Measurements from ENCODE around the gene PCDHB12. TPM values are rescaled to one million over a fixed set of nuclear protein-coding genes. Genes with fewer than 3 reads are reported as not detected.
"Not testable (repeated sequence)": the region's sequence is repeated elsewhere in the genome, so short reads cannot be mapped to it uniquely, and the experiment has no call there.

PCDHB12 gene
- 0.19 TPM for polyA plus RNA-seq (2013, experiment 1 of 2; ENCODE audit: insufficient read length)
- polyA plus RNA-seq (2013, experiment 2 of 2; ENCODE audit: insufficient read length) = 0.39 TPM

DNA sequence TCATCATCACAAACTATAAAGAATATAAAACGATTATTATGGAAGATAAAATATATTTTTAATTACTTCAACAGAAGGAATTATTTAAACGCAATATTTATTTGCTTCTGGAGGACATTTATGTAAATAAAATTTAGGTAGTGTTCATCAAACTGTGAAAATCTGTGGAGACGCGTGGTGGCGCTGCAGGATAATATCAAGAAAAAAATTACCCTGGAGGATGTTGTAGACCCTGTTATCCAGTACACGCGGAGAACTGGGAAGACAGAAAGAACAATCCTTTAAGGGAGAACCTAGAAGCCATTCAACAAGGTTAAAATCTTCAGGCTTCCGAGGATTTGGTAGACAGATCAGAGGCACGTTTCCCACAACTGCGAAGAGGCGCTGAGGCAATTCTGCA is at the start of gene PCDHB12:
PCDHB12 (plus strand) TSS at position 242 of the 400 bp plus-strand sequence. CDS start 189 bp downstream, outside the sequence.
- DNase-seq = no peak

GRCh38 chr5:141172381-141173204 is 35.9 kb upstream of the PCDHB12 start, which contains the start of gene PCDHB7:
Gene PCDHB7 (plus strand): TSS chr5:141172644. CDS start chr5:141172836, 192 bp downstream.
- DNase-seq = peak; percentile 24

DNA sequence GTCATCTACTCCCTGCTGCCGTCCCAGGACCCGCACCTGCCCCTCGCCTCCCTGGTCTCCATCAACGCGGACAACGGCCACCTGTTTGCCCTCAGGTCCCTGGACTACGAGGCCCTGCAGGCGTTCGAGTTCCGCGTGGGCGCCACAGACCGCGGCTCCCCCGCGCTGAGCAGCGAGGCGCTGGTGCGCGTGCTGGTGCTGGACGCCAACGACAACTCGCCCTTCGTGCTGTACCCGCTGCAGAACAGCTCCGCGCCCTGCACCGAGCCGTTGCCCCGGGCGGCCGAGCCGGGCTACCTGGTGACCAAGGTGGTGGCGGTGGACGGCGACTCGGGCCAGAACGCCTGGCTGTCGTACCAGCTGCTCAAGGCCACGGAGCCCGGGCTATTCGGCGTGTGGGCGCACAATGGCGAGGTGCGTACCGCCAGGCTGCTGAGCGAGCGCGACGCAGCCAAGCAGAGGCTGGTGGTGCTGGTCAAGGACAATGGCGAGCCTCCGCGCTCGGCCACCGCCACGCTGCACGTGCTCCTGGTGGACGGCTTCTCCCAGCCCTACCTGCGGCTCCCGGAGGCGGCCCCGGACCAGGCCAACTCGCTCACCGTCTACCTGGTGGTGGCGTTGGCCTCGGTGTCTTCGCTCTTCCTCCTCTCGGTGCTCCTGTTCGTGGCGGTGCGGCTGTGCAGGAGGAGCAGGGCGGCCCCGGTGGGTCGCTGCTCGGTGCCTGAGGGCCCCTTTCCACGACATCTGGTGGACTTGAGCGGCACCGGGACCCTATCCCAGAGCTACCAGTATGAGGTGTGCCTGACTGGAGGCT is 34.0 kb upstream of the PCDHB12 start:
- DNase-seq = not testable (repeated sequence)

- no peak for DNase-seq
Measured at GRCh38 chr5:141175933-141176332, 32.6 kb upstream of the PCDHB12 start.

- DNase-seq = not testable (repeated sequence)
Measured at GRCh38 chr5:141177577-141178191, 30.8 kb upstream of the PCDHB12 start, which contains the start of gene PCDHB8. Gene PCDHB8 (plus strand): TSS chr5:141177790. CDS start chr5:141178035, 245 bp downstream.

DNA sequence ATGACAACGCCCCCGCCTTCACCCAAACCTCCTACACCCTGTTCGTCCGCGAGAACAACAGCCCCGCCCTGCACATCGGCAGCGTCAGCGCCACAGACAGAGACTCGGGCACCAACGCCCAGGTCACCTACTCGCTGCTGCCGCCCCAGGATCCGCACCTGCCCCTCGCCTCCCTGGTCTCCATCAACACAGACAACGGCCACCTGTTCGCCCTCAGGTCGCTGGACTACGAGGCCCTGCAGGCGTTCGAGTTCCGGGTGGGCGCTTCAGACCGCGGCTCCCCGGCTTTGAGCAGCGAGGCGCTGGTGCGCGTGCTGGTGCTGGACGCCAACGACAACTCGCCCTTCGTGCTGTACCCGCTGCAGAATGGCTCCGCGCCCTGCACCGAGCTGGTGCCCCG is 29.1 kb upstream of the PCDHB12 start:
- DNase-seq = not testable (repeated sequence)

DNA sequence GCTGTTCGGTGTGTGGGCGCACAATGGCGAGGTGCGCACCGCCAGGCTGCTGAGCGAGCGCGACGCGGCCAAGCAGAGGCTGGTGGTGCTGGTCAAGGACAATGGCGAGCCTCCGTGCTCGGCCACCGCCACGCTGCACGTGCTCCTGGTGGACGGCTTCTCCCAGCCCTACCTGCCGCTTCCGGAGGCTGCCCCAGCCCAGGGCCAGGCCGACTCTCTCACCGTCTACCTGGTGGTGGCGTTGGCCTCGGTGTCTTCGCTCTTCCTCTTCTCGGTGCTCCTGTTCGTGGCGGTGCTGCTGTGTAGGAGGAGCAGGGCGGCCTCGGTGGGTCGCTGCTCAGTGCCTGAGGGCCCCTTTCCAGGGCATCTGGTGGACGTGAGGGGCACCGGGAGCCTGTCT is 28.6 kb upstream of the PCDHB12 start:
- DNase-seq = not testable (repeated sequence)

GRCh38 chr5:141180313-141180712 is 28.2 kb upstream of the PCDHB12 start:
- DNase-seq = no peak

GRCh38 chr5:141182248-141182647 is 26.3 kb upstream of the PCDHB12 start, which contains the start of gene PCDHB16:
Gene PCDHB16 (plus strand): TSS chr5:141182387. CDS start chr5:141182560, 173 bp downstream.
- peak; percentile 22 for DNase-seq

- not testable (repeated sequence) for DNase-seq
Measured at GRCh38 chr5:141184117-141184855, 24.2 kb upstream of the PCDHB12 start.

DNA sequence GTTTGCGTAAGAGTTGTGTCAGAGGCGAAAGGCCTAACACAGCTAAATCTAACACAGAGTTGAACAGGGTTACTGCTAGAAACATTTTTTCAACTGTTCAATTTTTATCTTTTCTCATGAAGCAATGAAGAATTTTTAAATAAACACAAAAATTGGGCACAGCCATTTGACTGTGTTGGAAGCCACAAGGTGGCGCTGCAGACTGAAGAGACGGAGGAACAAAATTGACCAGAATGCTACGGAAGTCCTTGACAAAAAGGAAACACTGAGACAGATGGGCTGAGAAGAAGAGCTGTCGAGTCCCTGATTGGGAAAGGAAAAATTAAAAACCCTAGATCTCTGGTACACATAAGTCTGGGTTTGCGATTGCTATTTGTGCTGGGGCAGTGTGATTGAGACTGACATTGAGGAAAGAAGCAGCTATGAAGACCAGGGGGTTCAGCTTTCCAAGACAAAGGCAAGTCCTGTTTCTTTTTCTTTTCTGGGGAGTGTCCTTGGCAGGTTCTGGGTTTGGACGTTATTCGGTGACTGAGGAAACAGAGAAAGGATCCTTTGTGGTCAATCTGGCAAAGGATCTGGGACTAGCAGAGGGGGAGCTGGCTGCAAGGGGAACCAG is 21.5 kb upstream of the PCDHB12 start, which contains the start of gene PCDHB9:
PCDHB9 (plus strand) TSS at position 265 of the 616 bp plus-strand sequence; CDS start at position 423, 158 bp downstream.
- peak; percentile 20 for DNase-seq

DNA sequence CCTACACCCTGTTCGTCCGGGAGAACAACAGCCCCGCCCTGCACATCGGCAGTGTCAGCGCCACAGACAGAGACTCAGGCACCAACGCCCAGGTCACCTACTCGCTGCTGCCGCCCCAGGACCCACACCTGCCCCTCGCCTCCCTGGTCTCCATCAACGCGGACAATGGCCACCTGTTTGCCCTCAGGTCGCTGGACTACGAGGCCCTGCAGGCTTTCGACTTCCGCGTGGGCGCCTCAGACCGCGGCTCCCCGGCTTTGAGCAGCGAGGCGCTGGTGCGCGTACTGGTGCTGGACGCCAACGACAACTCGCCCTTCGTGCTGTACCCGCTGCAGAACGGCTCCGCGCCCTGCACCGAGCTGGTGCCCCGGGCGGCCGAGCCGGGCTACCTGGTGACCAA is 19.8 kb upstream of the PCDHB12 start:
- not testable (repeated sequence) for DNase-seq

DNA sequence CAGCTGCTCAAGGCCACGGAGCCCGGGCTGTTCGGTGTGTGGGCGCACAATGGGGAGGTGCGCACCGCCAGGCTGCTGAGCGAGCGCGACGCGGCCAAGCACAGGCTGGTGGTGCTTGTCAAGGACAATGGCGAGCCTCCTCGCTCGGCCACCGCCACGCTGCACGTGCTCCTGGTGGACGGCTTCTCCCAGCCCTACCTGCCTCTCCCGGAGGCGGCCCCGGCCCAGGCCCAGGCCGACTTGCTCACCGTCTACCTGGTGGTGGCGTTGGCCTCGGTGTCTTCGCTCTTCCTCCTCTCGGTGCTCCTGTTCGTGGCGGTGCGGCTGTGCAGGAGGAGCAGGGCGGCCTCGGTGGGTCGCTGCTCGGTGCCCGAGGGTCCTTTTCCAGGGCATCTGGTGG is 19.4 kb upstream of the PCDHB12 start:
- DNase-seq = not testable (repeated sequence)

DNA sequence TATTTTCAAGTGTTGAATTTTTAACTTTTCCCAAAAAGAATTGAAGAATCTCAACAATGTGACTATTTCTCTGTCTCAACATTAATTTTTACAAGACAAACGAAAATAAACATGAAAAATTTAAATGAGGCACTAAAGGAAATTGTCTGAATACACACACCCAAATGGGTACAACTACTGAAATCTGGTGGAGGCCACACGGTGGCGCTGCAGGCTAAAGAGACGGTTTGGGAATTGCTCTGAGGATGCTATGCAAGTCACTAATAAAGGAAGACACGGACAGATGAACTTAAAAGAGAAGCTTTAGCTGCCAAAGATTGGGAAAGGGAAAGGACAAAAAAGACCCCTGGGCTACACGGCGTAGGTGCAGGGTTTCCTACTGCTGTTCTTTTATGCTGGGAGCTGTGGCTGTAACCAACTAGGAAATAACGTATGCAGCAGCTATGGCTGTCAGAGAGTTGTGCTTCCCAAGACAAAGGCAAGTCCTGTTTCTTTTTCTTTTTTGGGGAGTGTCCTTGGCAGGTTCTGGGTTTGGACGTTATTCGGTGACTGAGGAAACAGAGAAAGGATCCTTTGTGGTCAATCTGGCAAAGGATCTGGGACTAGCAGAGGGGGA is 16.3 kb upstream of the PCDHB12 start, which contains the start of gene PCDHB10:
PCDHB10 (plus strand) TSS at position 244 of the 616 bp plus-strand sequence; CDS start at position 444, 200 bp downstream.
- DNase-seq = no peak

GRCh38 chr5:141194332-141194731 is 14.2 kb upstream of the PCDHB12 start:
- DNase-seq = not testable (repeated sequence)

GRCh38 chr5:141196363-141196762 is 12.2 kb upstream of the PCDHB12 start:
- DNase-seq = no peak

DNA sequence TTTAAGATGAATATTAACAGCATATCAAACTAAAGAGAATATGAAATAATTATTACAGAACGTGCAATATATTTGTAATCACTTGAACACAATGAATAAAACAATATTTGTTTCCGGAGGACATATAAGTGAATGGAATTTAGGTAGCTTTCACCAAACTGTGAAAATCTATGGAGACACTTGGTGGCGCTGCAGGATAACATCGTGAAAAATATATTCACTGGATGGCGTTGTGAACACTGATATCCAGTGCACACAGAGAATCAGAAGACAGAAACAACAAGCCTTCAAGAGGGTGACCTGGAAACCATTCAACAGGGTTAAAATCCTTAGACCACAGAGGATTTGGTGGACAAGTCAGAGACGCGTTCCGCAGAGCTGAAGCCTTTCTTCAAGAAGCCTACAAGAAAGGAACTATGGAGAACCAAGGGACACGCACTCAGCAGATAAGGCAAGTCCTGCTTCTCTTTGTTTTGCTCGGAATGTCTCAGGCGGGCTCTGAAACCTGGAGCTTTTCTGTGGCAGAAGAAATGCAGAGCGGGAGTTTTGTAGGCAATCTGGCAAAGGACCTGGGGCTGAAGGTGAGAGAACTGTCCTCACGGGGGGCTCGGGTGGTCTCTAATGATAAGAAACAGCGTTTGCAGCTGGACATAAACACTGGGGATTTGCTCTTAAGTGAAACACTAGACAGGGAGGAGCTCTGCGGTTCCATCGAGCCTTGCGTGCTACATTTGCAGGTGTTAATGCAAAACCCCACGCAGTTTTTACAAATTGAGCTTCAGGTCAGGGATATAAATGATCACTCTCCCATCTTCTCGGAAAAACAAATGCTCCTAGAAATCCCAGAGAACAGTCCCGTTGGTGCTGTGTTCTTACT is 8.9 kb upstream of the PCDHB12 start, which contains the start of gene PCDHB11:
PCDHB11 (plus strand) TSS at position 269 of the 877 bp plus-strand sequence; CDS start at position 417, 148 bp downstream.
- DNase-seq = no peak

GRCh38 chr5:141201126-141201525 is 7.4 kb upstream of the PCDHB12 start:
- not testable (repeated sequence) for DNase-seq

DNA sequence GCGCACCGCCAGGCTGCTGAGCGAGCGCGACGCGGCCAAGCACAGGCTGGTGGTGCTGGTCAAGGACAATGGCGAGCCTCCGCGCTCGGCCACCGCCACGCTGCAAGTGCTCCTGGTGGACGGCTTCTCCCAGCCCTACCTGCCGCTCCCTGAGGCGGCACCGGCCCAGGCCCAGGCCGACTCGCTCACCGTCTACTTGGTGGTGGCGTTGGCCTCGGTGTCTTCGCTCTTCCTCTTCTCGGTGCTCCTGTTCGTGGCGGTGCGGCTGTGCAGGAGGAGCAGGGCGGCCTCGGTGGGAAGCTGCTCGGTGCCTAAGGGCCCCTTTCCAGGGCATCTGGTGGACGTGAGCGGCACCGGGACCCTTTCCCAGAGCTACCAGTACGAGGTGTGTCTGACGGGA is 6.9 kb upstream of the PCDHB12 start:
- DNase-seq = not testable (repeated sequence)

All from fibroblast of skin of scalp (primary cell).